ENCODE measurements around the gene DUSP6. TPM values are rescaled to one million over a fixed set of nuclear protein-coding genes. Genes with fewer than 3 reads are reported as not detected.

The DUSP6 gene
- total and polyA plus RNA-seq, 9 of the 15 experiments (the other 6 are each of a cell fraction or from before 2014, with no cell fraction given): 0.04 to 0.60 (median 0.08) TPM; not detected in 2

GRCh38 chr12:89334548-89335169 lies 17.6 kb downstream of the DUSP6 start (continued):
- TF ChIP-seq MXD1 (CRISPR knock-in tag; IDR thresholded peaks at IDR 0.05; ENCODE audit: borderline replicate concordance, poor library complexity, severe bottlenecking) (no peak), CTBP1 (IDR thresholded peaks at IDR 0.05; ENCODE audit: borderline replicate concordance) (no peak), FOXK1 (CRISPR knock-in tag; IDR thresholded peaks at IDR 0.05; ENCODE audit: borderline replicate concordance) (no peak), ATF3 (IDR thresholded peaks at IDR 0.05) (peak; percentile 64), ATF3 (CRISPR knock-in tag; conservative IDR thresholded peaks at IDR 0.05) (no peak), RBBP5 (IDR thresholded peaks at IDR 0.05; ENCODE audit: borderline replicate concordance, insufficient read depth, low read length, poor library complexity, severe bottlenecking) (no peak)

- peak; percentile 84 for ATAC-seq
- Histone ChIP-seq H3K4me1 (replicated peaks in 1 of 2; ENCODE audit: control insufficient read depth in 2 of 2, insufficient read depth in 2 of 2, low read length in 2 of 2) (peaks cover 3 to 9% of the 10 kb centered on the region in 2 experiments; a peak in 3 of 5 replicates), H3K27me3 (ENCODE audit: control insufficient read depth in 2 of 2, insufficient read depth in 2 of 2, low read length in 2 of 2) (no peaks in the 10 kb centered on the region; a peak in 1 of 5 replicates), H3K4me3 (no peak overlapping the region), H3K4me2 (ENCODE audit: insufficient read depth, low read length) (0 out of 2 replicates have a peak overlapping the region, but pooled peaks have one; percentile 2), H2AFZ (ENCODE audit: low read depth, low read length) (peak overlapping the region; percentile 41), H3K36me3 (ENCODE audit: control insufficient read depth, insufficient read depth, low read length) (no peaks in the 10 kb centered on the region), H3K9me3 (replicated peaks; ENCODE audit: control insufficient read depth, insufficient read depth, low read depth, low read length) (no peaks in the 10 kb centered on the region), H3K9me1 (ENCODE audit: control insufficient read depth, insufficient read depth, low read length) (no peaks in the 10 kb centered on the region), H3K79me2 (ENCODE audit: control insufficient read depth, insufficient read depth, low read length) (no peaks in the 10 kb centered on the region), H4K20me1 (replicated peaks; ENCODE audit: control insufficient read depth, insufficient read depth, low read length) (no peaks in the 10 kb centered on the region), H3K9ac (ENCODE audit: insufficient read depth in 1 of 2, low read depth in 2 of 2, low read length in 2 of 2) (no peak overlapping the region), H3K27ac (ENCODE audit: extremely low read depth, low read depth, low read length) (peak overlapping the region; percentile 31; the same call in 1 of the 3 replicates)
- in situ Hi-C loops (cut with MboI) (no loop called here), intact Hi-C loops (cut with micrococcal nuclease) (no loop called here)
- WGBS (ENCODE audit: insufficient coverage, low coverage, missing lambda C conversion rate): 19% methylated on average over 4 of the region's 4 CpGs
- peak; percentile 91 for FAIRE-seq
- CTCF ChIA-PET (ENCODE audit: low intra/inter-chr PET ratio): no interaction called here
- DNase-seq (ENCODE audit: extremely low read depth in 1 of 4, low spot score in 3 of 4): peak in 2 of 4 experiments; percentile 48 to 71
- POLR2A ChIA-PET: interaction anchor here (0.7 kb wide), 1 partner anchor 466 kb away, joined by 3 read pairs; no protein-coding TSS in a partner anchor
- BruUV-seq (replicated peaks): no TSS peak
- 0 out of 4 replicates have a peak, but pooled peaks of 1 of the 2 experiments have one; percentile 19 for TF ChIP-seq ZNF318 (IDR thresholded peaks at IDR 0.05; ENCODE audit: borderline replicate concordance in 1 of 2, low read depth in 1 of 2)
Measured at GRCh38 chr12:89333564-89334252, 18.6 kb downstream of the DUSP6 start.

Measured in K562 (cell line).